ENCODE measurements around the gene UBE2L3.
A peak's percentile ranks its signal among the peaks of the same experiment; 100 is the strongest.

UBE2L3 gene

DNA sequence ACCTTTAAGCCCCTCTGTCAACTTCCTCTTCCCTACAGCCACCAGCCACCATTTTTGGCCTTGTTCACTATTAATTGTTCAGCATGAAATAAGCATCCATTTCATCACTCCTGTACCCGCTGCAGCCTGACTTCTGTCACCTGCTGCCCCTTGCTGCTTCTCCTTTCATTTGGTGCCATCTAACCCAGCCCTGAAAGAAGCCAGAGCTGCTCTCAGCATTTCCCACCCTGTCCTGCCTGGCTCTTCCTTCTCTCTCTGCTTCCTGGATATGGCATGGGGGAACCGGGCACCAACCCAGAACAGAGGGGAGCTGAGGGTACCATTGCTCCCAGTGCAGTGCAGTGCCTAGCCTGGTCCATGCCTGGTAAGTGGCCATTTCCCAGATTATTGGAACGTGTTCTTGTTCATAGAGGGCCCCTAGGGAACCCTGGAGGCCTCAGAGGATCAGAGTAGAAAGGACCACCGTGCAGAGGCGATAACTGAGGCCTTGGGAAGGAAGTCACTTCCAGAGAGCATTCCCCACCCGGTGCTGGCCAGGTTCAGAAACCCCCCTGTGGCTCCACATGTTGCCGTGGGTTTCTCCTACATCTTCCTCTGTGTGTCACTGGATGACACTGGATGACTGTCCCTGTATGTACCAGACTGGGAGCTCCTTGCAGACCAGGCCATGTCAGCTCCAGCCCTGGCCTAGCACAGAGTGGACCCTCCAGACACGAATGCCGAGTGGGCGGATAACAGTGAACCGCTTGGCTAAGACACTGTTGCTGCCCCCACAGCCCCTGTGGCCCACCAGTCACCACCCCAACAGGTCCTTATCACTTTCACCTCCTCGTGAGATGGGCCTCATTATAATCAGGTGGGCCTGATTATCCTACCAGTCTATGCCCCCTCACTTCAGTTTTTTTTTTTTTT is 57.6 kb downstream of the UBE2L3 start:
- Histone ChIP-seq H2AFZ (ENCODE audit: low read depth, low read length, severe bottlenecking) (no peak overlapping the region), H3K27ac (ENCODE audit: low read depth, low read length) (0 out of 2 replicates have a peak overlapping the region, but pooled peaks have one; percentile 19), H3K36me3 (ENCODE audit: low read length) (no peaks in the 10 kb centered on the region), H3F3A (ENCODE audit: insufficient read depth) (peaks cover 18% of the 10 kb centered on the region), H3K4me2 (ENCODE audit: low read depth, low read length, poor library complexity, severe bottlenecking) (no peak overlapping the region), H3K4me3 (ENCODE audit: insufficient read depth, low read length, poor library complexity, severe bottlenecking) (no peak overlapping the region), H3K9ac (ENCODE audit: low read length) (no peak overlapping the region), H3K9me2 (replicated peaks; ENCODE audit: insufficient read depth, low read length) (no peaks in the 10 kb centered on the region), H4K20me1 (ENCODE audit: low read depth, low read length) (no peaks in the 10 kb centered on the region), H3K27me3 (ENCODE audit: low read length) (no peaks in the 10 kb centered on the region), H3K79me2 (ENCODE audit: insufficient read depth, low read length) (peaks cover 17% of the 10 kb centered on the region; the same call in 1 of the 2 replicates), H3K9me3 (ENCODE audit: insufficient read depth, low read length) (no peaks in the 10 kb centered on the region)
- TF ChIP-seq CTCF (IDR thresholded peaks at IDR 0.05; ENCODE audit: insufficient read depth, low read length, poor library complexity, severe bottlenecking) (no peak), EZH2phosphoT487 (conservative IDR thresholded peaks at IDR 0.05; ENCODE audit: low read length) (no peak)

- Histone ChIP-seq H3K9me3 (ENCODE audit: insufficient read depth, low read length) (no peaks in the 10 kb centered on the region), H3F3A (ENCODE audit: insufficient read depth) (peaks cover 18% of the 10 kb centered on the region), H3K79me2 (ENCODE audit: insufficient read depth, low read length) (peaks cover 12% of the 10 kb centered on the region; the same call in 1 of the 2 replicates), H3K27ac (ENCODE audit: low read depth, low read length) (no peak overlapping the region), H3K9ac (ENCODE audit: low read length) (no peak overlapping the region), H4K20me1 (ENCODE audit: low read depth, low read length) (no peaks in the 10 kb centered on the region), H3K9me2 (replicated peaks; ENCODE audit: insufficient read depth, low read length) (no peaks in the 10 kb centered on the region), H2AFZ (ENCODE audit: low read depth, low read length, severe bottlenecking) (no peak overlapping the region), H3K27me3 (ENCODE audit: low read length) (no peaks in the 10 kb centered on the region), H3K36me3 (ENCODE audit: low read length) (no peaks in the 10 kb centered on the region), H3K4me2 (ENCODE audit: low read depth, low read length, poor library complexity, severe bottlenecking) (no peak overlapping the region), H3K4me3 (ENCODE audit: insufficient read depth, low read length, poor library complexity, severe bottlenecking) (no peak overlapping the region)
- no peak for TF ChIP-seq CTCF (IDR thresholded peaks at IDR 0.05; ENCODE audit: insufficient read depth, low read length, poor library complexity, severe bottlenecking)
- TF ChIP-seq EZH2phosphoT487 (conservative IDR thresholded peaks at IDR 0.05; ENCODE audit: low read length) = no peak
Observed at GRCh38 chr22:21626073-21626734, 58.7 kb downstream of the UBE2L3 start.

DNA sequence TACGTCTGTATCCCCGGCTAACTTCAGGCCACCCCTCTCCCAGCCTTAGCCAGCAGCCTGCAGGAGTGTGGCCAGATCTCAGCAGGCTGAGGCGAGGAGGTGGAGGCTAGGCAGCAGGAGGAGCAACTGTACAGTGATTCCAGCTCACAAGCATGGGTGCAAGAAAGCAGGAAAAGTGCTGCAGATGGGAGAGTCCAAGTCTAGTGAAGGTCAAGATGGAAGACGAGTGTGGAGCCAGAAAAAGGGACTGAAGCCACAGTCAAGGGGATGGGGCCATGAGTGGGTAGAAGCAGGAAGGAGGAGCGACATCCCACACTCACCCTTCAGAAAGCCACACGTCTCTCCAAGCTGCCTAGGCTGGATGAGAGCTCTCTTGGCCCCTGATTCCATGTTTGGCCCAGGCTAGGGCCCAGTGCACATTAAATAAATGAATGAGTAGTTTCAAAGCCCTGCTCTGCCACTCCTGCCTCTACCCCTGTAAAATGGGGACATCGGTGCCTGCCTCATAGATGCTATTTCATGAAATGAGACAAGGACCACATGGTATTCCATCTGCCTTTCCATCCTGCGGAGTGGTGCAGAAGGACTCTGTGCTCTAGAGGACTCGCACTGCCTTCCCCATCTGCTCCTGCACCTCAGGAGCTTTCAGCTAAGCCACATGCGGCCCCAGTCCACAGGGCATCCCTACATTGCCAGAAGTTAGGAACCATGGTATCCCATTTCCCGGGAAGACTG is 59.4 kb downstream of the UBE2L3 start:
- peaks cover 18% of the 10 kb centered on the region for H3F3A ChIP-seq (ENCODE audit: insufficient read depth)
- no peaks in the 10 kb centered on the region for H3K9me2 ChIP-seq (replicated peaks; ENCODE audit: insufficient read depth, low read length)
- H3K4me3 ChIP-seq (ENCODE audit: insufficient read depth, low read length, poor library complexity, severe bottlenecking) = no peak overlapping the region
- no peak overlapping the region for H3K9ac ChIP-seq (ENCODE audit: low read length)
- H3K79me2 ChIP-seq (ENCODE audit: insufficient read depth, low read length) = peaks cover 12% of the 10 kb centered on the region; the same call in 1 of the 2 replicates
- H3K27me3 ChIP-seq (ENCODE audit: low read length) = no peaks in the 10 kb centered on the region
- TF ChIP-seq CTCF (IDR thresholded peaks at IDR 0.05; ENCODE audit: insufficient read depth, low read length, poor library complexity, severe bottlenecking) = no peak
- TF ChIP-seq EZH2phosphoT487 (conservative IDR thresholded peaks at IDR 0.05; ENCODE audit: low read length) = no peak
- H4K20me1 ChIP-seq (ENCODE audit: low read depth, low read length) = no peaks in the 10 kb centered on the region
- no peak overlapping the region for H3K4me2 ChIP-seq (ENCODE audit: low read depth, low read length, poor library complexity, severe bottlenecking)
- no peaks in the 10 kb centered on the region for H3K36me3 ChIP-seq (ENCODE audit: low read length)
- no peak overlapping the region for H3K27ac ChIP-seq (ENCODE audit: low read depth, low read length)
- no peaks in the 10 kb centered on the region for H3K9me3 ChIP-seq (ENCODE audit: insufficient read depth, low read length)
- H2AFZ ChIP-seq (ENCODE audit: low read depth, low read length, severe bottlenecking) = no peak overlapping the region
